Measurements from ENCODE around the gene RTTN.

The RTTN gene

GRCh38 chr18:70149616-70150301 lies 55.7 kb downstream of the RTTN start:
- no peak for ATAC-seq
- no peak for TF ChIP-seq ESRRG (CRISPR knock-in tag; IDR thresholded peaks at IDR 0.05)
- no peak for TF ChIP-seq BACH2 (CRISPR knock-in tag; IDR thresholded peaks at IDR 0.05; ENCODE audit: borderline replicate concordance)
- TF ChIP-seq CSRNP3 (CRISPR knock-in tag; IDR thresholded peaks at IDR 0.05) = no peak
- no peak for TF ChIP-seq ZNF8 (CRISPR knock-in tag; IDR thresholded peaks at IDR 0.05)
- TF ChIP-seq ZFP3 (CRISPR knock-in tag; IDR thresholded peaks at IDR 0.05) = no peak
- no peak for TF ChIP-seq CREB5 (CRISPR knock-in tag; IDR thresholded peaks at IDR 0.05; ENCODE audit: low read depth)
- TF ChIP-seq GLIS3 (CRISPR knock-in tag; IDR thresholded peaks at IDR 0.05) = no peak
- TF ChIP-seq ZNF70 (CRISPR knock-in tag; IDR thresholded peaks at IDR 0.05) = no peak
- no peak for TF ChIP-seq TSHZ2 (CRISPR knock-in tag; IDR thresholded peaks at IDR 0.05)
- no peak for TF ChIP-seq ISL1 (CRISPR knock-in tag; IDR thresholded peaks at IDR 0.05)
- TF ChIP-seq ZFP30 (CRISPR knock-in tag; IDR thresholded peaks at IDR 0.05) = no peak
- TF ChIP-seq SNAI2 (CRISPR knock-in tag; IDR thresholded peaks at IDR 0.05) = no peak
- no peak for TF ChIP-seq ZC3H10 (CRISPR knock-in tag; IDR thresholded peaks at IDR 0.05)
- TF ChIP-seq ZNF565 (CRISPR knock-in tag; conservative IDR thresholded peaks at IDR 0.05; ENCODE audit: low read depth) = no peak
- TF ChIP-seq TOX (CRISPR knock-in tag; IDR thresholded peaks at IDR 0.05; ENCODE audit: borderline replicate concordance) = no peak
- TF ChIP-seq RARB (CRISPR knock-in tag; IDR thresholded peaks at IDR 0.05) = no peak
- TF ChIP-seq POU6F1 (CRISPR knock-in tag; IDR thresholded peaks at IDR 0.05; ENCODE audit: borderline replicate concordance, low read depth) = no peak
- no peak for TF ChIP-seq CSDC2 (CRISPR knock-in tag; IDR thresholded peaks at IDR 0.05)

GRCh38 chr18:70149156-70149555 lies 56.3 kb downstream of the RTTN start:
- TF ChIP-seq ARNTL (CRISPR knock-in tag; IDR thresholded peaks at IDR 0.05; ENCODE audit: borderline replicate concordance, low read depth) (no peak), BACH2 (CRISPR knock-in tag; IDR thresholded peaks at IDR 0.05; ENCODE audit: borderline replicate concordance) (no peak), PPARA (CRISPR knock-in tag; IDR thresholded peaks at IDR 0.05; ENCODE audit: borderline replicate concordance) (no peak), TCF4 (CRISPR knock-in tag; IDR thresholded peaks at IDR 0.05; ENCODE audit: borderline replicate concordance) (no peak), GLIS3 (CRISPR knock-in tag; IDR thresholded peaks at IDR 0.05) (no peak), RARB (CRISPR knock-in tag; IDR thresholded peaks at IDR 0.05) (no peak), TSHZ2 (CRISPR knock-in tag; IDR thresholded peaks at IDR 0.05) (no peak), ISL1 (CRISPR knock-in tag; IDR thresholded peaks at IDR 0.05) (no peak), POU6F1 (CRISPR knock-in tag; IDR thresholded peaks at IDR 0.05; ENCODE audit: borderline replicate concordance, low read depth) (no peak), SNAI2 (CRISPR knock-in tag; IDR thresholded peaks at IDR 0.05) (no peak)

More at GRCh38 chr18:70149156-70149555, 56.3 kb downstream of the RTTN start:
- ATAC-seq = no peak
